SIG-M5 treated with dmso at 0.1 percent for 504 hours (cell line): Measurements from ENCODE around the gene EARS2.

Source experiments
- DNase-seq: peaks from one replicate; lab custom pipeline; 2025; ENCODE audit not compliant: unreplicated experiment; lab: John Stamatoyannopoulos, UW

The EARS2 gene

DNA sequence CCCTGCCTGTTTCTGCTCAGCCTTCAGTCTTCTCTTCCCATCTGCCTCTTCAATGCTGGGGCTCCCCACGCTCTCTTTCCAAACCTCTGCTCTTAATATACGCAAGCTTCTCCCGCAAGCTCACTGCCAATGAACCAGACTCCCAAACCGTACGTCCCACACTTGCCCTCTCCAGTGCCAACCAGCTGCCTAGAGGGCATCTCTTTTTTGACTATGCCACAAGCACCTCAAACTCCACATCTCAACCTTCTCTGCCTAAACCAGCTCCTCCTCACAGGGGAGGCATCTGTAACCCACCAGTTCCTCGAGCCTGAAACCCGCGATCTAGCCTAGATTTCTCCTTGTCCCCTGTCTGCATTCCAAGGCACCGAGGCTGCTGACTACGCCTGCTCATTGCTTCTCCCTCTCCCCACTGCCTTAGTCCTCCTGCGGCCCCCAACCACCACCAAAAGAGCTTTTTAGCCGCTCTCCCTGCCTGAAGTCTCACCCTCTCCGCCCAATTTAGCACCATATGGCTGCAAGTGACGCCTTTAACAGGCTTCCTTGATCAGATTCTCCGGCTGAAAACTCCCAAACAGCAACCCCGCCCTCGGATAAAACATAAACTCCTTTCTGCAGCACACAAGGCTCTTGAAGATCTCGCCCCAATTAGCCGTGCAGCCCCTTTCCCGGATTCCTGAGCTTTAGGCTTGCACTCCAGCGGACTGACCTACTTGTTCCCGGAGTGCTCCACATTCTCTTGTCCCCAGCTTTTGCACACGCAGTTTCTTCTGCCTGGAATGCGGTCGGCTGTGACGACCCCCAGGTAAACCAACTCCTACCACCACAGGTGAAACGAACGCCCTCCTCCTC is 48.3 kb downstream of the EARS2 start:
- DNase-seq = no peak

DNA sequence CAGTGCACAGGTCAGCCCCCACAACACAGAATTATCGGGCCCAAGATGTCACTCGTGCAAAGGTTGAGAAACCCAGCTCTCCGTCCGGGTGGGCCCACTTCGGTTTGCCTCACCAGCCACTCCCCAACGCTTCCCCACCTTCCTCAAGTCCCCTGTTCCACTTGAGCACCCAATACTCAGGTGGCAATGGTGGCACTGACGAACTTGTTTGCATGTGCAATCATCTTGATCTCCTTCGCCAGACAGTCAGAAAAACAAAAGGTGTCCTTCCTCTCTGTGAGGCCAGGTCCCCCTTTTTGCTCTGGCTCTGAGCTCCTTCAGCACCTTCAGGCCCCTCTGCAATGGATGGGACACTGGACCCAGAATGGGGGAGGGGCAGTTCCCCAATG is 50.5 kb downstream of the EARS2 start:
- DNase-seq = no peak

DNA sequence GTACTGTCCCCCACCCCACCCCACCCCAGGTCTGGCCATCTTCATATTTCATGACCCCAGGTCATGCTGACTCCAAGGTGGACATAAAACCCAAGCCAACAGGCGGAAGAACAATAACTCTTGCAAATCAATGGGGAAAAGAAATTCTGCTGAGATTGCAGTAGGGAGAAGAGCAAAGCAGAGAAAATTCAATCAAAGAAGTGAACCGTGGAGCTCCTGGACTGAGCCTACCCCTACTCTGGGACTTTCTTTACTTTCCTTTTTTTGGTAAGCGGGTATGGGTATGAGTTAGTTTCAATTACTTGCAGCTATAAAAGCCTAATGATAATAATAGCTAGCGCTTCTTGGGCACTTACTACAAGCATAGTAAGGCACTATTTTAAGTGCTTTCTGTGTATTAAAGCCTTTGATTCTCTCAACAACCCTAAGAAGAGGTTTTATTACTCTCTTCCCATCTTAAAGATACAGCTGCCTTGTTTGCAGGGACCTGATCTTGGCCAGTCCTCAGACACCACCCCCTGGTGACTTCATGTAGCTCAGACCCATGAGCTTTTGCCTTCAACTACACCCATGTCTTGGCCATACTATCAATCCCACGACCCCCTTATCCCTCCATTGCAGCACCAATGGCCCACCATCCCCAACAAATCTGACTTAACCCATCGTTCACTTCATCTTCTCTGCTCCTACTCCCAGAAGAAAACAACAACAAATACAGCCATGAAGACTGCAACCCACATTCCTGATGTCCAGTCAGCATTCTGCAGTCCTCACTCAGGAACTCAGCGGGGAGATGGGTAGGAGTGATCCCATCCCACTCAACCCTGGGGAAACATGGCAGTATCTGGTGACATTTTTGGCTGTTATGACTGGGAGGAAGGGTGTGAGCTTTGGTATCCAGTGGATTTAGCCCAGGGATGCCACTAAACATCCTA is 51.2 kb downstream of the EARS2 start:
- DNase-seq = no peak

DNA sequence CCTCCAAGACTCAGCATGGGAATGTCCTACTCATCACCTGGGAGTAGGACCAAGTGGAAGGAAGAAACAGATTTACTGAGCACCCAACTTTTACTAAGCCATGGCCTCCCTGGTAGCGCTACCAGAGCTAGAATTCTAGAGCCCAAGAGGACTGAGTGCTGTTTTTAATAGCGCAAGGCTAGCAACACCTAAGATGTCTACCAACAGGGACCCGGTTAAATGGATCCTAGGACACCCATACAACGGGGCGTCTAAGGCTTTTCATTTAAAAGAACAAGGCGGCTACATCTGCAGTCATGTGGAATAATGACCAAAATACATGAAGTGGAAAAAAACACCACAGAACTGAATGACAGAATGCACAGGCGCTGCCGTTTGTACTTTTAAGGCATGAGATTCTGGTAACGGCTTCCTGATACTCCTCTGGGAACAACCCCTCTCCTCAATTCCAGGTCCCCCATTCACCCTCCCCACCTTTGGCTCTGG is 51.9 kb downstream of the EARS2 start:
- no peak for DNase-seq

DNA sequence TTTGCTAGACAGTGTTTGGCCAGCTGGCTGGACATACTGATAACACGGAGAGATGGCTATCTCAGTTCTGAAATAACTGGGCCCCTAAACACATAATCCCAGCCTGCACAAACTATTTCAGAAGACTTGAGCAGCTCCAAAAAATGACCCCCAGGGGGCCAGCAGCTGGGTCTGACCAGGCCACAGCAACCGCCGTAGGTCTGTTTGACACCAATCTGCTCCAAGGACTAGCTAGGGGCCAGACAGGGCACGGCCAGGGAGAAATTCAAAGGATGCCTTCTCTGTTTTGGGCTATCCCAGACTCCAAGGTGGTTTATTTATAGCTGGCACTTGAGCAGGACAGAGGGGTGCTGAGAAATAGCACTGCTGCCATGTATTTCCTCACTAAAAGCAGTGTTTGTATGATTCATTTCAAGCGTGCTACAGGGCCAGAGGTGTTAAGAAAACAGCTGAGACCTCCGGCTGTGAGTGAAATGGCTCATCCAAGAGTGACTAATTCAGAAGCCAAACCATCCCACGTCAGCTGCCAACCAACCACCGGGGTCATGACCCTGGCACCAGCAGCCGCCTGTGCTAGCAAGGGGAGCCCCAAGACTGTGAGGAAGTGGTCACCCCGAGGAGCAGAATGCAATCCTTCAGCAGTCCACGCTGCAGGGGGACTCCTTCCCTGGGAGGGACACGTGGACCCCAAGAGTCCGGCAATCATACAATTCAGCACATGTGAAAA is 52.5 kb downstream of the EARS2 start:
- peak; percentile 88 for DNase-seq

DNA sequence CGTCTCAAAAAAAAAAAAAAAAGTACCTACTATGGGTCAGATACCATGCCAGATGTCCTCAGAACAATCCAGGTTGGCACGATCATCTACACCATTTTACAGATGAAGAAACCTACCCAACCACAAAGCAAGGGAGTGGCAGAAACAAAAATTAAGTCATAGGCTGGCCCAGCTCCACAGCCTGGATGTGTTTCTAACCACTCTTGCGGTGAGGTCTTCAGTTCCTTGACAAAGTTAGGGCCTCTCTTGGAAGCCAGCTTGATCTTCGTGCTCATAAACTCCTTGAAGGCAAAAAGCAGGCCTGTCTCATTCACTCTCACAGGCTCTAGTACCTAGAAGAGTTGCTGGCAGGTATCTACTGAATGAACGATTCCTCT is 53.1 kb downstream of the EARS2 start:
- DNase-seq = no peak

DNA sequence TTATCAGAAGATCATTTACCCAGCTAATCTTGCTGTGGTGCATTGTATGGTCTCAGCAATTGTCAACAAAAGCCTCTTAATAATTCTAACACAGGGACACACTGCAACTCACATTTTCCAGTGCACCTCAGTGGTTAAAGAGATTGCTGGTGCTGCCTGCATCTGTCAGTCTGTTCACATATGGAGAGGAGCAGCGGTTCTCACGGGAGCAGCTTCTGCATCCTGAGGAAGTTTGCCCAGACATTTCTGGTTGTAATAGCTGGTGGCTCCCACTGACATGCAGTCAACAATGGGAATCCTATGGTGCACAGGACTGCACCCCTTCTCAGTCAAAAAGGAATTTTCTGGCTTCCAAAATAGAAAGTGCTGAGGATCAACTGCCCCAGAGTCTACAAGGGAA is 54.7 kb downstream of the EARS2 start:
- DNase-seq = no peak

DNA sequence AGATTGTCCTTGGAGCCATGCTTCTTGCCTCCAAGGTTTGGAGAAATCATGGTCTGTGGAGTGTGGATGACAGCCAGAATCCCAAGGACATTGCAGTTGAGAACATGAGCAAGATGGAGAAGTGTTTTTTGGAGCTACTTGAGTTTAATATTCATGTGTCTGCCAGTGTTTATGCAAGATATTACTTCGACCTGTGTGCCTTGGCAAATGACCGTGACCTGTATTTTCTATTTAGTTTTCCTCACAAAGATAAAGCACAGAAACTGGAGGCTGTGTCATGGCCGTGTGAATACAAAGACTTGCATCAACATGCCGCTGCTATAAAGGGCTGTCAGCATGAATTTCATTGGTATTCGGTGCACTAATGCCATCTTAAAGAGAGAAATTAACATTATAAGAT is 55.9 kb downstream of the EARS2 start:
- DNase-seq = no peak

DNA sequence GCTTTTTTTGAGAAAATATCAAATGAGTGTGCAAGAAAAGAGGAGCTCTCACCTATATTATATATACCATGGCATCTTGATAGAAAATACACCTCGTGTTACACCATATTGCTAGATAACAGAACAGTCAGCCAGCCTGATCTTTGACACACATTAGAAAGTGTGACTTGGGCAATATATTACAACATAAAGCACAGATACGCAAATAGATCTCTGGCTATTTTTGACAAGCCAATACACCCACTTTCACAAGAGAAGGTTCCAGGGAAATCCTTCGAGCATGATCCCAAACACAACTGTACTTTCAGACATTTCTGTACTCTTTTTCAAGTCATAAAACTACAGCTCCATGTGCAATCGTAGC is 56.3 kb downstream of the EARS2 start:
- DNase-seq = peak; percentile 65

DNA sequence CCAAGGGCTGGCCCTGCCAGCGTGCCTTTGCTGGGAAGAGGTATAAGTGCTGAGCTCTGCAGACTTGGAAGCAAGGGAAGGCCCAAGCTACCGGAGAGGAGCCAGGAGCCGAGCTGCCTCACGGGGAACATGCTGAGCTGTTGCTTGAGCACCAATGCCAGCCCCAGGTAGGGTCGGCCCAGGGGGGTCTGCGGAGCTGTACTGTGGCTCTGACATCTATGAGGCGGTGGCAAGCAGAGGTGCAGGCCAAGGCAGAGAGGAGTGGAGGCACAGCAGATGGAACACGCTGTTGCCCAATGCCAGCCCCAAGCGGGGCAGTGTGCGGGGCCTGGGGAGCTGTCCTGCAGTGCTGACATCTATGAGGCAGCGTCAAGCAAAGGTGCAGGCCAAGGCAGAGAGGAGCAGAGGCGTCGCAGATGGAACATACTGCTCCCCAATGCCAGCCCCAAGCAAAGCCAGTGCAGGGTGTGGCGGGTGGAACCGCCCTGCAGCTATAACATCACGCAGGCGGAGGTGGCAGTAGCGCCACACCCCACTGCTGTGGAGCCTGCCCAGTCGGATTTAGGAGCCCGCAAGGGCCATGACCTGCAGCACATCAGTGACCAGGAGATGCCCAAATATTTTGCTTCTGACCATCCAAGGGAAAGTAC is 56.8 kb downstream of the EARS2 start:
- peak; percentile 19 for DNase-seq

DNA sequence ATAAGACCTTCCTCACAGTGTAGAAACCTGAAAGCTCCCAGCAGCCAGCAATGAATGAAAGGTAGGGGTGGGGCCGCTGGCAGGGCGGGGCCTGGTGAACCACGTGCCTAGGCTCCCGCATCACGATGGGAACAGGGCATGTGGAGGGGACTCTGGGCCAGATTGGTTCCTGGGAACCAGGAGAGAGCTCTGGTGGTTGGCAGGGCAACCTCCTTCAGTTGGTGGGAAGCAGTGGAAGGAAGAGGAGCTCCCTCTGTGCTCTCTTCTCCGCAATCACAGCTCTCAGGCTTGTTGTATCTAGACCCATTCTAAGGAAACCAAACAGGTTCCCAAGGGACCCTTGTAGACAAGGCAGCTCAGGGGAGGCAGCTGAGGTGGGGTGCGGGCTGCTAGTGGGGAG is 57.3 kb downstream of the EARS2 start:
- DNase-seq = no peak

DNA sequence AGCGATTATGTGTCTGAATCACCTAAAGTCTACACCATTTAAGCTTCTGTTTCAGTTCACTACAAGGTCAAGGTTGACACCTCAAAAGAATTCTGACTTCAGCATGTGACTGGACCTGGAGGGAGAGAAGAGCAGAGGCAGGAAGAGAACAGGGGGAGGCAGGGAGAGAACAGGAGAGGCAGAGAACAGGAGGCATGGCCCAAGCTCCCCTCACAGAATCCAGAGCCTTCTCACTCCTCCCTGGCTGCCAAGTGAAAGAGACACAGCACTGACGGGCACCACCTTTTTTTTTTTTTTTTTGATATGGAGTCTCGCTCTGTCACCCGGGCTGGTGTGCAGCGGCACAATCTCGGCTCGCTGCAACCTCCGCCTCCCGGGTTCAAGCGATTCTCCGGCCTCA is 58.3 kb downstream of the EARS2 start:
- DNase-seq = no peak

DNA sequence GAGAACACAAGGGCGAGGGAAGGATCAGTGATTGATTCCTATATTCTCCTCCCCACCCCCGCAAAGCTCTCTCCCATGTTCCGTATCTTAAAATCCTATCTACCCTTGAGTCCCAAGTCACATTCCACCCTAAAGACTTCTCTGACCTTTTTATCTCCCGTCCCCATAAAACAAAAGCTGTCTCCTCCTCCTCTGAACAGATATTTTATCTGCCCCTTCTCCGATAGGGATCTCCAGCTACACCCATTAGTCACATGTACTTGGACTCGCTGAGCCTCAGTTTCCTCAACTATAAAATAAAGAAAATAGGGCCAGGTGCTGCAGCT is 59.6 kb downstream of the EARS2 start:
- no peak for DNase-seq

DNA sequence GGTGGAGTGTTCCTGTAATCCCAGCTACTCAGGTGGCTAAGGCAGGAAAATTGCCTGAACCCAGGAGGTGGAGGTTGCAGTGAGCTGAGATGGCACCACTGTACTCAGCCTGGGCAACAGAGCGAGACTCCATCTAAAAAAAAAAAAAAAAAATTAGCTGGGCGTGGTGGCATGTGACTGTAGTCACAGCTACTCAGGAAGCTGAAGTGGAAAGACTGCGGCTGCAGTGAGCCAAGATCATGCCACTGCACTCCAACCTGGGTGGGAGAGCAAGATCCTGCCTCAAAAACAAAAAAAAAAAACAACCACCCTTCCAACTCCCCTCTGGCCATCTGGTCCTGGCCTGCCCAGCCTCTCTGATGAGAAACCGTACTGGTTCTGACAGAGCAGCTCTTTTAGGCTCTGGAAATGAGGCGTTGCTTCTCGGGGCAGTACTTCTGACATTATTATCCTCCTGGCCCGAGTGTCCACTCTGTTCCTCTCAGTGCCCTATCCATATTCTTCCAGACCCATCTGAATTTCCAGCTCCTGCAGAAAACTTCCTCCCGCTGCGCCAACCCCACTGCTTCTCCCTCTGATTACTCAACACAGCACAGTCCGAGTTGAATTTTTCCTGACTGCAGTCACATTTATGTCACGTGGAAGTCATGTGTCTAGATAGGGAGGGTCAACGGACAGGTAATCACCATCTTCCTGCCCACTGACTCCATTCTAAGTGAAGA is 60.2 kb downstream of the EARS2 start:
- no peak for DNase-seq

DNA sequence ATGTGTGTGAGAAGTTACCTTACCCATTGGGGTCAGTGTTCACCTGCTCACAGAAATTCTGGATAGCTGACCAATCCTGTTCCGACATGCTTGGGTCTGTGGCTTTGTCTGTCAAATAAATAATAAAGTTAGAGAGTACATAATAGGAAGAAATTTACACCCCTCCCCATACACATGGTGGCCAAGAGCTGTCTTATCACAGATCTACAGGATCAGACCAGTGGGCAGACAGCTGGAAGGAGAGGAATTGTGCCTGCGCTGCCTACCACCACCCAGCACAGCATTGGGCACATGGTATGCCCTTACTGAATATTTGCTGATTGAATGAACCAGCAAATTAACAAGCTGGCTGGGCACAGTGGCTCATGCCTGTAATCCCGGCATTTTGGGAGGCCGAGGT is 61.5 kb downstream of the EARS2 start:
- DNase-seq = no peak

DNA sequence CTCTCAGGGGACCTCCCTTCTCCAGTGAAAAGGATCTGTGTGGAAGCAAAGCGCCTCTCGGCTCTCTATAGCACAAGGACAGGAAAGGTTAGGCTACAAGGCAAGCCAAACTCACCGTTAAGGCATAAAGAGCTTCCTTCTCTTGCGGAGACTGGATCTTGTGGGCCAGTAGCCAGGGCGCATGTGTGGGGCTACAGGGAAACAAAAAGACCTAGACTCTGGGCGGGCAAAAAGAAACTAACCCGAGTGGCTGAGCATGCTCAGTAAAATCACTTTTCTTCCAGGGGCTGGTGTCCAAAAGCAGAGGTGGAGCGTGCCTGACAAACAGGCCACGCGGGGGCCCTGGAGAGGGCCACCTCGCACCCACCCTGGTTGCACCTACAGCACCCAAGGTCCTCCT is 63.0 kb downstream of the EARS2 start:
- no peak for DNase-seq

DNA sequence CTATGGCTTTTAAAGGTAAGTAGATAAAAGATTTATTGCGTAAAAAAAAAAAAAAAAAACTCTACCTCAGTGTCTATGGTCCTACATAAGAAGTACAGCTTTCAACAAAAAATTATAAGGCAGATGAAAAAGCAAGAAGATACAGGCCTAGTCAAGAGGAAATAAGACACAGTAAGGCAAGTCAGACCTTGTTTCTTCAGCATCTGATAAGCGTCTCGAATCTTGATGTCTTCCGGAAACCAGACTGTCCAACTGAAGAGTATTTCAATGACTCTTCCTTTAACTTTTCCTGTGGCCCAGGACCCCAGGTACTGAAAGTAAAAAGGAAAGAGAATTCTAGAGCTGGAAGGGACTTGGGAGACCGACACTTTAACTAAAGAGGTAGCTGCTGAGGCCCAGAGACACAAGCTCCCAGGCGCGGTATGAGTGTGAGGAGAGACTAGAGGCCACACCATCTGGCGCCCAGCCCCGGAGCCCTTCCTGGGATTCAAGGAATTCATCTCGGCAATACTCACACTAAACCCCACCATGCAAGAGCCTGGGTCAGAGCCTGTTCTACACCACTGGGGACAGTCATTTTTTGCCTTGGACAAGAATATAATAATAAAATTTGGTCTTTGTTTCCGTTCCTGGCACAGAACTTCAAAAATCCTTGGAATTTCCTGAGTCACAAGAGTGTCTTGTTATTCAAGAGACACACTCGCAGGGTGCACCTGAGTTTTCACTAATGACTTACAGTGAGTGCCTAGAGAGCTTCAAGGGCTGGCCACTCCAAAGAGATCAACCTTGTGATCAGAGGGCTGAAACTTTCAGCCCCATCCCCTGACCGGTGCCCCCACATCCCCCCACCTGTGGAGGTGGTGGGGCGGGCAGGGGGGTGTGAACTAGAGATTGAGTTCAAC is 65.4 kb downstream of the EARS2 start:
- DNase-seq = no peak

DNA sequence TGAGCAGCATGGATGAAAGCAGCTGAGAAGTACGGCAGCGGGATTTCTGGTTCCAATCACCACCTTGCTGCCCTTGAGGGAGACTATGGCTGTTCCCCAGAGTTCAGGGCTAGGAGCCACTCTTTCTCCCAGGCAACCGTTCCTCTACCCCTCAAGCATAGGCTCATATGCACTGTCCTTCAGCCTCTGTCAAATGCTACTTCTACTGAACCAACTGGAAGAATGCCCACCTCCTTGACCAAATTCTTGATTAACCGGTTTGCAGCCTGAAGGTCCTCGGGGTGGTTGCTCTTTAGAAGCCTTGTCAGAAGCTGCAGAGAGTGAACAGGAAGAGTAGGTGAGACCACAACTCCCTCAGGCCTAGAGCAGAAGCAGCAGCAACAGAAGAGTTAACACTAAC is 70.7 kb downstream of the EARS2 start:
- peak; percentile 18 for DNase-seq

DNA sequence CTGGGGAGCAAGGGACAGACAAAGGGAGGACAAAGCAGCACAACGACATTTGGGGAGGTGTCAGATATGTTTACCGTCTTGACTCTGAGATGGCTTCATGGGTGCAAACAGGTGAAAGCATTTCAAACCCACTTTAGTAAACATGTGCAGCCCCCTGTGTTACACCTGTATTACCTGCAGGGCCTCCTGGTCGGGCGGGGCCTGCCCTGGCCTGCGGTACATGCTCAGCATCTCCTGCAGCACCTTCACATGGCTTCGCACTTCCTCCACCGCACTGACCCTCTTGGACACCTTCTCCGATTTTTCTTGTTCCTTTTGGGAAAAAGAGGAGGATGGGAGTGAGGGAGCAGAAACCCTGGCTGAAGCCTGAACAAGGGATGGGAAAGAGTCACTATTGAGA is 71.3 kb downstream of the EARS2 start:
- no peak for DNase-seq

DNA sequence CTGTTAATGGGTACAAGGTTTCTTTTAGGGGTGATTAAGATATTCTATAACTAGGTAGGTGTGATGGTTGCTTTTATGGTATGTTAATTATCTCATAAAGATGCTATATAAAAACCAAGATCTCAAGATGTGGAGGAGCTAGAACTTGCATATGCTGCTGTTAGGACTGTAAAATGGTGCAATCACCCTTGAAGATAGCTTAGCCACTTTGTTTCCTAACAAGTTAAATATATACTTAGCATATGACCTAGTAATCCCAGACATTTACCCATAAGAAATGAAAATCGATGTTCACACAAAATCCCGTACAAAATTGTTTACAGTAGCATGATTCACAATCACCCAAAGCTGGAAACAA is 71.9 kb downstream of the EARS2 start:
- DNase-seq = no peak
